GM13976 (cell line): ENCODE data around the gene GSN.

ENCODE experiments used
- DNase-seq: peaks from one replicate; pipeline ENCODE4 v3.0.0; 2012; ENCODE audit warnings: low spot score
- in situ Hi-C: fragments of 300-500 bp; cut with MboI; formaldehyde crosslinking; loops from one replicate; pipeline ENCODE4 v1.12.0; 2022; ENCODE audit warnings: low sequenced_read_pairs, mixed read lengths, inconsistent platforms; ENCODE audit not compliant: unreplicated experiment
- TF ChIP-seq, protein P1 (sequence below): IDR thresholded peaks from 2 replicates; pipeline ENCODE4 v1.5.1; 2012; ENCODE audit warnings: borderline replicate concordance, mild to moderate bottlenecking; ENCODE audit not compliant: insufficient read depth; ENCODE audit errors: extremely low read depth, missing control alignments, control extremely low read depth

GSN gene

GRCh38 chr9:121326901-121327613 is 59.1 kb downstream of the GSN start:
- TF ChIP-seq, protein P1, sequence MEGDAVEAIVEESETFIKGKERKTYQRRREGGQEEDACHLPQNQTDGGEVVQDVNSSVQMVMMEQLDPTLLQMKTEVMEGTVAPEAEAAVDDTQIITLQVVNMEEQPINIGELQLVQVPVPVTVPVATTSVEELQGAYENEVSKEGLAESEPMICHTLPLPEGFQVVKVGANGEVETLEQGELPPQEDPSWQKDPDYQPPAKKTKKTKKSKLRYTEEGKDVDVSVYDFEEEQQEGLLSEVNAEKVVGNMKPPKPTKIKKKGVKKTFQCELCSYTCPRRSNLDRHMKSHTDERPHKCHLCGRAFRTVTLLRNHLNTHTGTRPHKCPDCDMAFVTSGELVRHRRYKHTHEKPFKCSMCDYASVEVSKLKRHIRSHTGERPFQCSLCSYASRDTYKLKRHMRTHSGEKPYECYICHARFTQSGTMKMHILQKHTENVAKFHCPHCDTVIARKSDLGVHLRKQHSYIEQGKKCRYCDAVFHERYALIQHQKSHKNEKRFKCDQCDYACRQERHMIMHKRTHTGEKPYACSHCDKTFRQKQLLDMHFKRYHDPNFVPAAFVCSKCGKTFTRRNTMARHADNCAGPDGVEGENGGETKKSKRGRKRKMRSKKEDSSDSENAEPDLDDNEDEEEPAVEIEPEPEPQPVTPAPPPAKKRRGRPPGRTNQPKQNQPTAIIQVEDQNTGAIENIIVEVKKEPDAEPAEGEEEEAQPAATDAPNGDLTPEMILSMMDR = no peak
- no peak for DNase-seq
- in situ Hi-C loops = loop anchor here (10.0 kb wide), 1 partner anchor 48 kb away; the partner anchor contains the start of gene STOM

- no peak for DNase-seq
- in situ Hi-C loops = loop anchor here (10.0 kb wide), 1 partner anchor 46 kb away; the partner anchor contains the start of gene STOM
These were observed 60.5 kb downstream of the GSN start for GRCh38 chr9:121328476-121328875.

GRCh38 chr9:121328876-121329681 is 61.1 kb downstream of the GSN start:
- TF ChIP-seq, protein P1 = no peak
- DNase-seq = peak; percentile 16
- in situ Hi-C loops = loop anchor here (10.0 kb wide), 1 partner anchor 46 kb away; the partner anchor contains the start of gene STOM

More at GRCh38 chr9:121328476-121328875, 60.5 kb downstream of the GSN start:
- TF ChIP-seq, protein P1 = no peak

- no peak for DNase-seq
- in situ Hi-C loops = no loop called here
- TF ChIP-seq, protein P1 = no peak
These were observed 63.6 kb downstream of the GSN start for GRCh38 chr9:121331549-121331948.

DNA sequence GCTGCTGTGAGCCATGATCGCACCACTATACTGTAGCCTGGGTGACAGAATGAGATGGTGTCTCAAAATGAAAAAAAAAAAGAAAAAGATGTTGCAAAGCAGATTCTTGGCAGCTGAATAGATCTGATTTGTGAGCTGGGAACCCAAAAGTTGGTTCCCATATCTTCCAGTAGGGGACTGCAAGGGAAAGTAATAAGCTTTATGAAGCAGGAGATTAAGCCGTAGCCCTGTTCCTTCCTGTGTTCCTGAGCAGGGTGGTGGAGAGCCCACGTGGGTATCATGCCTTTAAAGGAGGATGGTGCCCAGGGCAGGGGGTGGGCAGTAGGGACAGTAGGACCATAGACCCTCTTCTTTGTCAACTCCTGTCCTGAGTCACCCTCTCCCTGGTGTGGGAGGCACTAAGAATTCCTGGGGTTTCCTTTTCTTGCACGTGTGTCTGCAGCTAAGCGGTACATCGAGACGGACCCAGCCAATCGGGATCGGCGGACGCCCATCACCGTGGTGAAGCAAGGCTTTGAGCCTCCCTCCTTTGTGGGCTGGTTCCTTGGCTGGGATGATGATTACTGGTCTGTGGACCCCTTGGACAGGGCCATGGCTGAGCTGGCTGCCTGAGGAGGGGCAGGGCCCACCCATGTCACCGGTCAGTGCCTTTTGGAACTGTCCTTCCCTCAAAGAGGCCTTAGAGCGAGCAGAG is 64.2 kb downstream of the GSN start:
- no peak for DNase-seq
- TF ChIP-seq, protein P1 = no peak
- in situ Hi-C loops = no loop called here
